K562 (cell line): ENCODE data around the gene CAMK2A. TPM values are rescaled to one million over a fixed set of nuclear protein-coding genes. Genes with fewer than 3 reads are reported as not detected.
A peak's percentile ranks its signal among the peaks of the same experiment; 100 is the strongest.

Experiments used
- BCOR ChIP-seq: fragments of 450-650 bp; IDR thresholded peaks from 2 replicates; pipeline ENCODE4 v1.6.1; 2016
- CBFA2T3 ChIP-seq: fragments of 450-650 bp; IDR thresholded peaks from 2 replicates; pipeline ENCODE4 v1.6.1; 2017
- CBFB ChIP-seq: sonication (generic); formaldehyde crosslinking; IDR thresholded peaks from 2 replicates; pipeline ENCODE4 v1.4.0; 2020; ENCODE audit warnings: mild to moderate bottlenecking, missing genetic modification reagents
- DMBX1 ChIP-seq: fragments of 250-450 bp; sonication (Bioruptor Pico); IDR thresholded peaks from 2 replicates; pipeline ENCODE4 v1.8.0; 2022; ENCODE audit warnings: inconsistent platforms, mild to moderate bottlenecking, moderate library complexity, borderline replicate concordance
- FIP1L1 ChIP-seq: fragments of 200-400 bp; formaldehyde crosslinking; IDR thresholded peaks from 2 replicates; pipeline ENCODE4 v1.6.1; 2018; ENCODE audit warnings: mild to moderate bottlenecking, low read depth, low read length; ENCODE audit not compliant: poor library complexity, severe bottlenecking
- KLF16 ChIP-seq: IDR thresholded peaks from 2 replicates; pipeline ENCODE4 v1.6.1; 2016; ENCODE audit warnings: antibody characterized with exemption
- MIER1 ChIP-seq: fragments of 450-650 bp; IDR thresholded peaks from 2 replicates; pipeline ENCODE4 v1.6.1; 2016; ENCODE audit warnings: antibody characterized with exemption, mild to moderate bottlenecking, low read depth
- MTA2 ChIP-seq: fragments of 450-650 bp; IDR thresholded peaks from 2 replicates; pipeline ENCODE4 v1.6.1; 2016; ENCODE audit warnings: low read depth
- NBN ChIP-seq: fragments of 450-650 bp; IDR thresholded peaks from 2 replicates; pipeline ENCODE4 v1.6.1; 2016; ENCODE audit warnings: low read depth, mild to moderate bottlenecking
- OTX1 ChIP-seq: fragments of 450-650 bp; formaldehyde crosslinking; IDR thresholded peaks from 2 replicates; pipeline ENCODE4 v1.4.0; 2022; ENCODE audit warnings: mild to moderate bottlenecking
- PHF20 ChIP-seq: fragments of 450-650 bp; IDR thresholded peaks from 2 replicates; pipeline ENCODE4 v1.6.1; 2018; ENCODE audit not compliant: partially characterized antibody
- RBFOX2 ChIP-seq: fragments of 200-400 bp; formaldehyde crosslinking; IDR thresholded peaks from 2 replicates; pipeline ENCODE4 v1.6.1; 2017; ENCODE audit warnings: low read depth, mild to moderate bottlenecking, low read length, moderate library complexity
- SMARCA4 ChIP-seq: fragments of 450-650 bp; IDR thresholded peaks from 2 replicates; pipeline ENCODE4 v1.6.1; 2016
- SPI1 ChIP-seq: IDR thresholded peaks from 2 replicates; pipeline ENCODE4 v1.6.1; 2011; ENCODE audit warnings: low read depth, low read length, control low read depth, borderline replicate concordance
- STAT5B ChIP-seq: fragments of 250-450 bp; sonication (Bioruptor Pico); IDR thresholded peaks from 2 replicates; pipeline ENCODE4 v1.8.0; 2021; ENCODE audit warnings: mild to moderate bottlenecking, inconsistent platforms
- TBP ChIP-seq: optimal IDR thresholded peaks from 2 replicates; pipeline ENCODE3; 2011; ENCODE audit warnings: low read depth, low read length, improper control_type of control experiment
- TCF7 ChIP-seq: sonication (generic); IDR thresholded peaks from 2 replicates; pipeline ENCODE4 v1.6.1; 2016; ENCODE audit warnings: antibody characterized with exemption, borderline replicate concordance
- TRIM28 ChIP-seq: fragments of 450-650 bp; IDR thresholded peaks from 2 replicates; pipeline ENCODE4 v1.6.1; 2017
- ZKSCAN3 ChIP-seq: fragments of 250-450 bp; sonication (Bioruptor Pico); IDR thresholded peaks from 2 replicates; pipeline ENCODE4 v1.4.0; 2020
- polyA plus RNA-seq, 8 experiments: library from polyadenylated mRNA; depleted of rRNA in 4 of 8; stranded (reverse) in 5 of 8; unstranded in 3 of 8; fragments of >200 nt; fragmentation: Nextera tagmentation in 2 of 8; fragmentation: Illumina TruSeq in 1 of 8; extraction: Ambion mirVana in 2 of 8; extraction: Trizol in 1 of 8; gene quantifications; 2 replicates each; pipeline versions ENCODE4 v1.2.1 to v1.2.3, GENCODE V29; 2011 to 2014; ENCODE audit warnings: inconsistent platforms in 1 of 8, missing spikeins in 1 of 8
- total RNA-seq, 7 experiments: library from RNA; depleted of rRNA in 6 of 7; stranded (reverse); fragments of >200 nt in 6 of 7; fragmentation: Illumina TruSeq in 2 of 7; extraction: Trizol in 2 of 7; gene quantifications; 2 replicates each; pipeline versions ENCODE4 v1.2.1 to v1.2.3, GENCODE V29; 2011 to 2021; ENCODE audit warnings: low replicate concordance in 1 of 7
- TF ChIP-seq, protein P1 (sequence below): fragments of 450-650 bp; IDR thresholded peaks from 2 replicates; pipeline ENCODE4 v1.6.1; 2016; ENCODE audit warnings: low read depth

The CAMK2A gene
- total and polyA plus RNA-seq, 9 of the 15 experiments (the other 6 are each of a cell fraction or from before 2014, with no cell fraction given): 0.01 to 0.18 (median 0.04) TPM; not detected in 6

- TF ChIP-seq MTA2 (peak; percentile 76), TCF7 (no peak), CBFB (CRISPR knock-in tag) (0 out of 2 replicates have a peak, but pooled peaks have one; percentile 51), DMBX1 (CRISPR knock-in tag) (no peak), TBP (peak; percentile 14), BCOR (peak; percentile 66; the same call in 1 of the 2 replicates), NBN (peak; percentile 82), SPI1 (no peak), OTX1 (CRISPR knock-in tag) (0 out of 2 replicates have a peak, but pooled peaks have one; percentile 44), MIER1 (no peak), FIP1L1 (no peak), KLF16 (no peak), SMARCA4 (peak; percentile 87), TRIM28 (peak; percentile 42; the same call in 1 of the 2 replicates), RBFOX2 (peak; percentile 46), CBFA2T3 (peak; percentile 90), STAT5B (CRISPR knock-in tag) (no peak), PHF20 (peak; percentile 38), ZKSCAN3 (CRISPR knock-in tag) (no peak)
- TF ChIP-seq, protein P1, sequence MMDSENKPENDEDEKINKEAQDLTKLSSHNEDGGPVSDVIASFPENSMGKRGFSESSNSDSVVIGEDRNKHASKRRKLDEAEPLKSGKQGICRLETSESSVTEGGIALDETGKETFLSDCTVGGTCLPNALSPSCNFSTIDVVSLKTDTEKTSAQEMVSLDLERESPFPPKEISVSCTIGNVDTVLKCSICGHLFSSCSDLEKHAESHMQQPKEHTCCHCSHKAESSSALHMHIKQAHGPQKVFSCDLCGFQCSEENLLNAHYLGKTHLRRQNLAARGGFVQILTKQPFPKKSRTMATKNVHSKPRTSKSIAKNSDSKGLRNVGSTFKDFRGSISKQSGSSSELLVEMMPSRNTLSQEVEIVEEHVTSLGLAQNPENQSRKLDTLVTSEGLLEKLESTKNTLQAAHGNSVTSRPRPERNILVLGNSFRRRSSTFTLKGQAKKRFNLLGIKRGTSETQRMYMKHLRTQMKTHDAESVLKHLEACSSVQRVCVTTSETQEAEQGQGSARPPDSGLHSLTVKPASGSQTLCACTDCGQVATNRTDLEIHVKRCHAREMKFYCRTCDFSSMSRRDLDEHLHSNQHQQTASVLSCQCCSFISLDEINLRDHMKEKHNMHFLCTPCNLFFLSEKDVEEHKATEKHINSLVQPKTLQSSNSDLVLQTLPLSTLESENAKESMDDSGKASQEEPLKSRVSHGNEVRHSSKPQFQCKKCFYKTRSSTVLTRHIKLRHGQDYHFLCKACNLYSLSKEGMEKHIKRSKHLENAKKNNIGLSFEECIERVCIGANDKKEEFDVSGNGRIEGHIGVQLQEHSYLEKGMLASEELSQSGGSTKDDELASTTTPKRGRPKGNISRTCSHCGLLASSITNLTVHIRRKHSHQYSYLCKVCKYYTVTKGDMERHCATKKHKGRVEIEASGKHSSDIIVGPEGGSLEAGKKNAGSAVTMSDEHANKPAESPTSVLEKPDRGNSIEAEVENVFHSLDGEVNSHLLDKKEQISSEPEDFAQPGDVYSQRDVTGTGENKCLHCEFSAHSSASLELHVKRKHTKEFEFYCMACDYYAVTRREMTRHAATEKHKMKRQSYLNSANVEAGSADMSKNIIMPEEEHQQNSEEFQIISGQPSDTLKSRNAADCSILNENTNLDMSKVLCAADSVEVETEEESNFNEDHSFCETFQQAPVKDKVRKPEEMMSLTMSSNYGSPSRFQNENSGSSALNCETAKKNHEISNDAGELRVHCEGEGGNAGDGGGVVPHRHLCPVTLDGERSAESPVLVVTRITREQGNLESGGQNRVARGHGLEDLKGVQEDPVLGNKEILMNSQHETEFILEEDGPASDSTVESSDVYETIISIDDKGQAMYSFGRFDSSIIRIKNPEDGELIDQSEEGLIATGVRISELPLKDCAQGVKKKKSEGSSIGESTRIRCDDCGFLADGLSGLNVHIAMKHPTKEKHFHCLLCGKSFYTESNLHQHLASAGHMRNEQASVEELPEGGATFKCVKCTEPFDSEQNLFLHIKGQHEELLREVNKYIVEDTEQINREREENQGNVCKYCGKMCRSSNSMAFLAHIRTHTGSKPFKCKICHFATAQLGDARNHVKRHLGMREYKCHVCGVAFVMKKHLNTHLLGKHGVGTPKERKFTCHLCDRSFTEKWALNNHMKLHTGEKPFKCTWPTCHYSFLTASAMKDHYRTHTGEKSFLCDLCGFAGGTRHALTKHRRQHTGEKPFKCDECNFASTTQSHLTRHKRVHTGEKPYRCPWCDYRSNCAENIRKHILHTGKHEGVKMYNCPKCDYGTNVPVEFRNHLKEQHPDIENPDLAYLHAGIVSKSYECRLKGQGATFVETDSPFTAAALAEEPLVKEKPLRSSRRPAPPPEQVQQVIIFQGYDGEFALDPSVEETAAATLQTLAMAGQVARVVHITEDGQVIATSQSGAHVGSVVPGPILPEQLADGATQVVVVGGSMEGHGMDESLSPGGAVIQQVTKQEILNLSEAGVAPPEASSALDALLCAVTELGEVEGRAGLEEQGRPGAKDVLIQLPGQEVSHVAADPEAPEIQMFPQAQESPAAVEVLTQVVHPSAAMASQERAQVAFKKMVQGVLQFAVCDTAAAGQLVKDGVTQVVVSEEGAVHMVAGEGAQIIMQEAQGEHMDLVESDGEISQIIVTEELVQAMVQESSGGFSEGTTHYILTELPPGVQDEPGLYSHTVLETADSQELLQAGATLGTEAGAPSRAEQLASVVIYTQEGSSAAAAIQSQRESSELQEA: no peak
Measured at GRCh38 chr5:150293091-150293941, 3.7 kb upstream of the CAMK2A start (continued).
